Mucosa of descending colon (tissue), 3 donors: ENCODE measurements around the gene LHPP. TPM values are rescaled to one million over a fixed set of nuclear protein-coding genes. Genes with fewer than 3 reads are reported as not detected.
"Not testable (repeated sequence)": the region's sequence is repeated elsewhere in the genome, so short reads cannot be mapped to it uniquely, and the experiment has no call there.

Source experiments
- ATAC-seq: fragments of 200-7000 bp; cut with Tn5 transposase; one replicate; pipeline ENCODE4 v1.9.1; 2020; ENCODE audit warnings: mild to moderate bottlenecking, moderate library complexity
- DNase-seq, 3 donors: peaks; one replicate each; pipeline ENCODE4 v3.0.0-alpha.2; 2020
- H3K36me3 ChIP-seq: fragments of 200-600 bp; one replicate; pipeline ENCODE4 v1.8.0; 2021; ENCODE audit warnings: low read depth, mild to moderate bottlenecking
- H3K4me1 ChIP-seq: fragments of 200-600 bp; one replicate; pipeline ENCODE4 v1.8.0; 2021; ENCODE audit warnings: low read depth, mild to moderate bottlenecking
- H3K4me3 ChIP-seq: fragments of 200-600 bp; one replicate; pipeline ENCODE4 v1.8.0; 2021; ENCODE audit warnings: mild to moderate bottlenecking
- H3K9me3 ChIP-seq: fragments of 200-600 bp; one replicate; pipeline ENCODE4 v1.8.0; 2021; ENCODE audit warnings: mild to moderate bottlenecking
- CTCF ChIP-seq: fragments of 200-600 bp; IDR thresholded peaks from one replicate; pipeline ENCODE4 v1.8.0; 2022; ENCODE audit warnings: antibody characterized with exemption, mild to moderate bottlenecking
- intact Hi-C, 2 donors: fragments of 100-400 bp; cut with DNase I in 1 of 2; cut with micrococcal nuclease in 1 of 2; formaldehyde crosslinking; loops; one replicate each; pipeline versions ENCODE4 v1.11.0 to v1.11.1; 2022; cut with DNase I, micrococcal nuclease
- total RNA-seq, 3 donors: library from RNA; stranded (reverse); fragmentation: NEBNext Ultra II Directional in 2 of 3; extraction: Animal tissue kit (Norgen Biotek cat#: 25700) in 2 of 3; gene quantifications; one replicate each; pipeline versions ENCODE4 v1.2.1 to v1.2.4, GENCODE V29; 2021 to 2023
- donor health status: DM: no; HTN: no; CAD: no; lungs with moderate emphysema.
- donor health status: DM: no; HTN: no; CAD: no.
- donor health status: DM: no; HTN: yes; CAD: no.

LHPP gene
- total RNA-seq, 3 donors from 2014 or later = 19.7 to 46.7 (median 26.5) TPM

GRCh38 chr10:124425227-124425962, 36.2 kb upstream of the LHPP start:
- DNase-seq = no peak
- intact Hi-C loops = no loop called here

GRCh38 chr10:124428207-124428777, 33.3 kb upstream of the LHPP start:
- peaks cover 2% of the 10 kb centered on the region for H3K4me1 ChIP-seq
- no peak overlapping the region for H3K4me3 ChIP-seq
- no peaks in the 10 kb centered on the region for H3K36me3 ChIP-seq
- TF ChIP-seq CTCF = no peak
- intact Hi-C loops = no loop called here
- DNase-seq (no peak), ATAC-seq (peak; percentile 45)
- H3K9me3 ChIP-seq = no peaks in the 10 kb centered on the region

More at GRCh38 chr10:124425227-124425962, 36.2 kb upstream of the LHPP start:
- no peaks in the 10 kb centered on the region for H3K9me3 ChIP-seq
- H3K4me1 ChIP-seq = peaks cover 11% of the 10 kb centered on the region
- H3K4me3 ChIP-seq = no peak overlapping the region
- no peaks in the 10 kb centered on the region for H3K36me3 ChIP-seq
- no peak for ATAC-seq
- TF ChIP-seq CTCF = no peak

GRCh38 chr10:124429576-124429975, 32.0 kb upstream of the LHPP start:
- Histone ChIP-seq H3K36me3 (no peaks in the 10 kb centered on the region), H3K9me3 (no peaks in the 10 kb centered on the region), H3K4me1 (peaks cover 2% of the 10 kb centered on the region), H3K4me3 (no peak overlapping the region)
- TF ChIP-seq CTCF = no peak
- DNase-seq (peak in 1 of 3 donors; percentile 45), ATAC-seq (peak; percentile 75)
- intact Hi-C loops = no loop called here

GRCh38 chr10:124430077-124430476, 31.5 kb upstream of the LHPP start:
- ATAC-seq = no peak
- H3K36me3 ChIP-seq = no peaks in the 10 kb centered on the region
- H3K9me3 ChIP-seq = no peaks in the 10 kb centered on the region
- H3K4me3 ChIP-seq = no peak overlapping the region
- peaks cover 2% of the 10 kb centered on the region for H3K4me1 ChIP-seq
- intact Hi-C loops = no loop called here
- TF ChIP-seq CTCF = no peak
- no peak for DNase-seq

GRCh38 chr10:124433461-124433860, 28.2 kb upstream of the LHPP start:
- Histone ChIP-seq H3K4me1 (no peaks in the 10 kb centered on the region), H3K36me3 (no peaks in the 10 kb centered on the region), H3K4me3 (no peak overlapping the region), H3K9me3 (no peaks in the 10 kb centered on the region)
- TF ChIP-seq CTCF = no peak
- ATAC-seq (no peak), DNase-seq (no peak)
- intact Hi-C loops = no loop called here

- H3K4me1 ChIP-seq, H3K36me3 ChIP-seq, DNase-seq, H3K4me3 ChIP-seq, H3K9me3 ChIP-seq, intact Hi-C loops, ATAC-seq: not testable (repeated sequence)
Measured at GRCh38 chr10:124435683-124436082, 25.9 kb upstream of the LHPP start.
